HK-2 (cell line): ENCODE measurements around the gene APH1A.
"Not testable (repeated sequence)": the region's sequence is repeated elsewhere in the genome, so short reads cannot be mapped to it uniquely, and the experiment has no call there.

Experiments used
- DNase-seq: peaks from one replicate; pipeline ENCODE4 v3.0.0-alpha.2; 2018; ENCODE audit not compliant: unreplicated experiment

The APH1A gene

DNA sequence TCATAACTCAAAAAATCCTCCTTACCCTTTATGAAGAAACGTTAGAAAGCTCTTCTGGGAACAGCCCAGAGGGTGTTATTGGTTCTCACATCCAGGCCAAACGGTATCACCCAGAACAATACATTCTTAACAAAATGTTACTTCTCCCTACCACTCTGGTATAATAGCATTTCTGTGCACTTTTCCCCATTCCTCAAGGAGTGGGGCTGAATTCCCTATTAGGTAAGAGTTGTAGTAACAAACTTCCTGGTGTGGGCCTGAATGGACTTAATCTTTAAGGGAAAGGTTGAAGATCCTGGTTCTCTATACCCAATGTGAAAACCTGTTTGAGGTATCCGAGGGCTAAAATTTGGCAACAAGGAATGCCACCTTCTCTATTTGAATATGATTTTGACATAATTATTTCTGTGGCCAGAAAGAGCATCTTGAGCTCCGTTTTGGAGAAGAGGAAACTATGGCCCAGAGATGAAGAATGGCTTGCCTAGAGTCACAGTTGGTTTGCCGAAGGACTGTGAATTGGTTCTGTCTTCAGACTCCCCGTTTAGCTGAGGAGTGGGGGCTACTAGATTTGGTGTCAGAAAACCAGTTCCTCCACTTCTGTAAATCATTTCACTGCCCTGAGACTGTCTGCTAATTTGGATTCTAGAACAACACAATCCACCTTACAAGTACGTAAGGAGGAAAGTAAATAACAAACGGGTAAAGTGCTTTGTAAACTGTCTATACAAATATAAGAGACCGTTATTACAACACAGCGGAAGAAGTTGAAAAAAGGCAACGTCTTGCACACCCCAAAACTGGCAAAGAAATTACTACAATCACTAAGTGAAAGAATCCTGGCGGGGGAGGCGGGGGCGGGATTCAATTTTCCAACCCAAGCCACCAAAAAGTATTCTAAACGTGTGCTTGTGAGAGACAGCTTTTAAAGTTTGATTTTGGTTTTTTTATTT lies 35.2 kb downstream of the APH1A start:
- DNase-seq, result no peak

DNA sequence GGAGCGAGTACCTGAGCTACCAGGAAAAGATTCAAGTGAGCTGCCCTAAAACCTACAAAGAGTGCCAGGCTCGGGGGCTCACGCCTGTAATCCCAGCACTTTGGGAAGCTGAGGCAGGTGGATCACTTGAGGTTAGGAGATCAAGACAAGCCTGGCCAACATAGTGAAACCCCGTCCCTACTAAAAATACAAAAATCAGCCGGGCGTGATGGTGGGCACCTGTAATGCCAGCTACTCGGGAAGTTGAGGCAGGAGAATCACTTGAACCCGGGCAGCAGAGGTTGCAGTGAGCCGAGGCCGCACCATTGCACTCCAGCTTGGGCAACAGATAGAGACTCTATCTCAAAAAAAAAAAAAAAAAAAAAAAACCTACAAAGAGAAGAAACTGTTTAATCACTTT lies 35.9 kb downstream of the APH1A start:
- DNase-seq, result not testable (repeated sequence)

DNA sequence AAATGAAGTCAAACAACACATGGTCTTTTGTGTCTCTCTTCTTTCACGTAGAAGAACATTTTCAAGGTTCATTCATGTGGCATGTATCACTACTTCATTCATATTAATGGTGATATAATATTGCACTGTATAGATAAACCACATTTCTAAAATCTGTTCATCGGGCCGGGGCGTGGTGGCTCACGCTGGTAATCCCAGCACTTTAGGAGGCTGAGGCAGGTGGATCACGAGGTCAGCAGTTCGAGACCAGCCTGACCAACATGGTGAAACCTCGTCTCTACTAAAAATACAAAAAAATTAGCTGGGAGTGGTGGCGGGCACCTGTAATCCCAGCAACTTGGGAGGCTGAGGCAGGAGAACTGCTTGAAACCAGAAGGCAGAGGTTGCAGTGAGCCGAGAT lies 40.6 kb downstream of the APH1A start:
- not testable (repeated sequence) for DNase-seq

DNA sequence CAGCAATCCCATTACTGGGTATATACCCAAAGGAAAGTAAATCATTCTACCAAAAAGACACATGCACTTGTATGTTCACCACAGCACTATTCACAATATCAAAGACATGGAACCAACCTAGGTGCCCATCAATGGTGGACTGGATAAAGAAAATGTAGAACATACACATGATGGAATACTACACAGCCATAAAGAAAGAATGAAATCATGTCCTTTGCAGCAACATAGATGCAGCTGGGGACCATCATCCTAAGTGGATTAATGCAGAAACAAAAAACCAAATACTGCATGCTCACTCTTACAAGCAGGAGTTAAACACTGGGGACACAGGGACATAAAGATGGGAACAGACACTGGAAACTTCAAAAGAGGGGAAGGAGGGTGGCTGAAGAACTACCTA lies 41.6 kb downstream of the APH1A start:
- DNase-seq, result no peak

DNA sequence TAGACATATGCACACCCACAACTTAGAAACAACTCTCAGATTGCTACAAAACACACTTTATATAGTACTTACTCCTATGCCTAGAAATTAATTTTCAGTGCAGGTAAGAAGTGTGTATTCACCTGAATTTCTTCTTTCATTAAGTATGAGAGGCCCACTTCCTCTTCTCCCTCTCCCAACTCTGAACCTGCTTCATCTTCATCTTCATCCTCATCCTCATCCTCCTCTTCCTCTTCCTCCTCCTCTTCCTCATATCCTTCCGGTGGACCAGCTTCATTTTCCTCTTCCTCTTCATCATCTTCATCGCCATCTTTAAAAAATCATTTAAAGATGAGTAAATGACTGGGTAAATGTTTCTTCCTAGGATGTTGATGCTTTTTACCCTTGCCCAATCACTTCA lies 42.3 kb downstream of the APH1A start:
- no peak for DNase-seq

DNA sequence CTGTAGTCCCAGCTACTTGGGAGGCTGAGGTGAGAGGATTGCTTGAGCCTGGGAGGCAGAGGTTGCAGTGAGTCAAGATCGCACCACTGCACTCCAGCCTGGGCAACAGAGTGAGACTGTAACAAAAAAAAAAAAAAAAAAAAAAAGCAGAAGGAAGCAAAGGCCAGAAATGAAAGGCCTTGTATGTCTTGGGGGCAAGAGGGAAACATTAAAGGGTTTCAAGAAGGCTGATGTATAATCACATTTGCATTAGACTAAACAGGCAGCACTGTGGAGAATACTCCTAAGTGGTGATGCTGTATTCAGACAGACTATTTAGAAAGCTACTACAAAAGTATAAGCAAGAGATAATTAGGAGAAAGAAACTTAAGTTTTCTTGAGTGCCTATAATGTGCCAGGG lies 43.3 kb downstream of the APH1A start:
- DNase-seq, result no peak

DNA sequence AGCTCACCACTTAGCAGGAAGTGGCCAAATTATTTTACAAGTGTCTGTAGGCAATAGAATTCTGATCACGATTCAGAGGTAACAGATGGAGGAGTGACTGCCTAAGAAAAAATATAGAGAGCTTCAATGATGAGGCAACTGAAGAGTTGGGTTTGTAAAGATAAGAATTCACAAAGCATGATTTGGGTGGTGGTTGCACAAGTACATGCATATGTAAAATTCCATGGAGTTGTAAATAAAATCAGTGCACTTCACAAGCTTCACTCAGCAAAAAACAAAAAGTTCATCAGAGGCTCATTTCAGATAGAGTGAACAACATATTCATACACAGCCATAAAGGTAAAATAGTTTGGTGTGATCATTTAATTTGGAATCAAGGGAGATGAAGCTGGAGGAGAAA lies 43.8 kb downstream of the APH1A start:
- DNase-seq, result no peak

DNA sequence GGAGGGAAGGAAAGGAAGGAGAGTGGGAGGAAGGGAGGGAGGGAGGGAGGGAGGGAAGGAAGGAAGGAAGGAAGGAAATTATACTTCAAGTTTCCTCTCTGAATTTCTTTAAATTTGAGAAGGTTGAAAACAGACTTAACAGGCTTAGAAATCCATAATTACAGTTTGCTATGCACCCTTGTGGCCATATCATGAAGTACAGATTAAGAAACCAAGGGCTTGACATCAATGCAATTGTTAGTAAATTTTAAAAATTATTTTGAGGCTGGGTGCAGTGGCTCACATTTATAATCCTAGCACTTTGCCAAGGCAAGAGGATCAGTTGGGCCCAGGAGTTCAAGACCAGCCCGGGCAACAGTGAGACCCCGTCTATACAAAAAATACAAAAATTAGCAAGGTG lies 47.3 kb downstream of the APH1A start:
- DNase-seq, result no peak

DNA sequence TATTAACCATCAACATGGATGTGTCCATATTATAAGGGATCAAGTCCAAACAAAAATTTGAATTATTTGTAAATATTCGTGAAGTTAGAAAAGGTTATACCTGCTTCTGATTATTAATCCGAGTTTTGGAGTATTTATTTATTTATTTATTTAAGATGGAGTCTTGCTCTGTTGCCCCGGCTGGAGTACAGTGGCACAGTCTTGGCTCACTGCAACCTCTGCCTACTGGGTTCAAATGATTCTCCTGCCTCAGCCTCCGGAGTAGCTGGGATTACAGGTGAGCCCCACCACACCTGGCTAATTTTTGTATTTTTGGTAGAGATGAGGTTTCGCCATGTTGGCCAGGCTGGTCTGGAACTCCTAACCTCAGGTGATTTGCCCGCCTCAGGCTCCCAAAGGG lies 53.0 kb downstream of the APH1A start:
- DNase-seq, result not testable (repeated sequence)
